Measurements from ENCODE around the gene QARS1.
A peak's percentile ranks its signal among the peaks of the same experiment; 100 is the strongest.

Gene QARS1

GRCh38 chr3:49120096-49120437 lies 15.5 kb upstream of the QARS1 start:
- no peak for DNase-seq

GRCh38 chr3:49119439-49119838 lies 14.9 kb upstream of the QARS1 start:
- DNase-seq: no peak

GRCh38 chr3:49119036-49119435 lies 14.5 kb upstream of the QARS1 start:
- DNase-seq: no peak

GRCh38 chr3:49112262-49112661 lies 7.7 kb upstream of the QARS1 start:
- DNase-seq: no peak

- no peak for DNase-seq
Measured at GRCh38 chr3:49111347-49111746, 6.8 kb upstream of the QARS1 start.

- DNase-seq: no peak
Measured at GRCh38 chr3:49110780-49111179, 6.2 kb upstream of the QARS1 start.

GRCh38 chr3:49108346-49108745 lies 3.8 kb upstream of the QARS1 start:
- DNase-seq: no peak

GRCh38 chr3:49104052-49104426 lies 518 bp downstream of the QARS1 start:
- no peak for DNase-seq

- DNase-seq: no peak
Measured at GRCh38 chr3:49100046-49100615, 4.4 kb downstream of the QARS1 start.

- DNase-seq: no peak
Measured at GRCh38 chr3:49098910-49099630, 5.5 kb downstream of the QARS1 start.

GRCh38 chr3:49098429-49098828 lies 6.1 kb downstream of the QARS1 start:
- DNase-seq: no peak

GRCh38 chr3:49093853-49094767 lies 10.4 kb downstream of the QARS1 start, which contains the start of gene QRICH1:
Gene QRICH1 (minus strand): TSS chr3:49094071. CDS start chr3:49077017, 17,054 bp downstream.
- DNase-seq: peak; percentile 99

- DNase-seq: peak; percentile 86
Measured at GRCh38 chr3:49092938-49093852, 11.4 kb downstream of the QARS1 start.

GRCh38 chr3:49081429-49081828 lies 23.1 kb downstream of the QARS1 start:
- DNase-seq: no peak

- no peak for DNase-seq
Measured at GRCh38 chr3:49079270-49079669, 25.3 kb downstream of the QARS1 start.

- DNase-seq: no peak
Measured at GRCh38 chr3:49076646-49077045, 27.9 kb downstream of the QARS1 start.

GRCh38 chr3:49076116-49076515 lies 28.4 kb downstream of the QARS1 start:
- no peak for DNase-seq

GRCh38 chr3:49058011-49058410 lies 46.5 kb downstream of the QARS1 start:
- DNase-seq: no peak

GRCh38 chr3:49057268-49057667 lies 47.3 kb downstream of the QARS1 start:
- no peak for DNase-seq

- no peak for DNase-seq
Measured at GRCh38 chr3:49054344-49054862, 50.2 kb downstream of the QARS1 start.

- DNase-seq: no peak
Measured at GRCh38 chr3:49053543-49053942, 51.0 kb downstream of the QARS1 start.
